ENCODE data around the gene EEF2KMT.
"Not testable (repeated sequence)": the region's sequence is repeated elsewhere in the genome, so short reads cannot be mapped to it uniquely, and the experiment has no call there.

The EEF2KMT gene

DNA sequence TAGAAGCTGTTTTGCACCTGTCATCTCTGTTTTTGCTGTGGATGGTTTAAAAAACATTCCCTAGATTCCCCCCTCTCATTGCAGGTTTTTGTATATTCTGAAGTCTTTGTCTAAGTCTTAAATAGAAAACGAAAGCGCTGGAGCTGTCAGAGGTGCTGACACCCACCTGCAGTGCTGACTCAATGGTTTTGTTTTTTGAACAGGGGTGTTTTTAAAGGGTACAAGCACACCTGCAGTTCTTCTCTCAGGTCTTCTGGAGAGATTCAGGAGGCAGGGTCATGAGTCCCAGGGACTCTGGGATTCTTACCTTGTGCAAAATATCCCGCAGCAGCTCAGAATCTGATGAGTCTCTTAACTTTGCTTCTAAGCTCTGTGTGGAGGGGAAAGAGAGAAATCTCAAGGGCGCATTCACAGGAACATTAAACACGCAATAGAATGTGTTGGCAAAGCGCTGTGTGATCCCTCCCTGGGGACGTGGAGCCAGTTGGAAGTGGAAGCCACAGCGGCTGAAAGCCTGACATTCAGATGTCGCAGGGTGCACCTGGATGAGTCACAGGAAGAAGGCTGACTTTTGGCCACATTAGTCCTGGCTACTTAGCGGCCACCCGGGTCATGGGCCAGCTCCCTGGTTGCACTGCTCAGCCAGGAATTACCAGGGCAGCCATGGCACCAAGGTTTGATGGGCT, 2.3 kb downstream of the EEF2KMT start:
- DNase-seq, result not testable (repeated sequence)

DNA sequence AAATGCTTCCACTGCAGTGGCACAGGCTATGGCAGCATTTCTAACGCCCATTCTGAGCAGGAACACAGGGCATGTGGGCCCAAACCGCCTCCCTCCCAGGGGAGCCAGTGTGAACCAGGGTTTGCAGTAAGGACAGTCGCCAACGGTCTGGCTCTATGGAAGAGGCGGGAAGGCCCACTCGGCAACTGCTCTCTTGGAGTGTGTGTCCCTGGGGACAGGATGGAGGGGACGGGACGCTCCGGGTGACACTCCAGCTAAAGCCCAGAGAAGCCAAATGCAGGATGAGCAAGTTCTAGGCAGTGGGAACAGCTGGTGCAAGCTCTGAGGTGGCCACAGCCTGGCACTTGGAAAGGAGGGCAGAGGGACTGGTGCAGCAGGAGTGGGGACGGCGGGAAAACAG, 3.8 kb downstream of the EEF2KMT start:
- DNase-seq, result not testable (repeated sequence)

- DNase-seq, result not testable (repeated sequence)
These were observed 4.5 kb downstream of the EEF2KMT start for GRCh38 chr16:5093081-5093480.

DNA sequence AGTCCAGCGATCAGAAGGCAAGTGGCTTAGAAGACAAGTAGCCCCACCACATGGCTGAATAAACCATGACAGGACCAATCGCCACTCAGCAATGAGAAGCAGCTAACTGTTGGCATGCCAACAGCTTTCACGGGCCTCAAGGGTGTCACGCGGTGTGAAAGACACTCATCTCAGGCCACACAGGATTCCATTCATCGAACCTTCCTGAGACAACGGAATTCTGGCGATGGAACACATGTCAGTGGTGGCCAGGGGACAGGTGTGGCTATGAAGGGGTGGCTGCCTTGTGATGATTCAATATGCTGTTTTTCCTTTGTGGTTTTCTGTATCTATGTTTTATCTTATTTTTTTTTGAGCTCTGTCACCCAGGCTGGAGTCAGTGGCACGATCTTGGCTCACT, 7.0 kb downstream of the EEF2KMT start:
- DNase-seq, result not testable (repeated sequence)

- DNase-seq, result not testable (repeated sequence)
These were observed 7.6 kb downstream of the EEF2KMT start for GRCh38 chr16:5089911-5090555.

GRCh38 chr16:5088936-5089335, 8.7 kb downstream of the EEF2KMT start:
- not testable (repeated sequence) for DNase-seq

- not testable (repeated sequence) for DNase-seq
These were observed 9.4 kb downstream of the EEF2KMT start for GRCh38 chr16:5088086-5088790.

DNA sequence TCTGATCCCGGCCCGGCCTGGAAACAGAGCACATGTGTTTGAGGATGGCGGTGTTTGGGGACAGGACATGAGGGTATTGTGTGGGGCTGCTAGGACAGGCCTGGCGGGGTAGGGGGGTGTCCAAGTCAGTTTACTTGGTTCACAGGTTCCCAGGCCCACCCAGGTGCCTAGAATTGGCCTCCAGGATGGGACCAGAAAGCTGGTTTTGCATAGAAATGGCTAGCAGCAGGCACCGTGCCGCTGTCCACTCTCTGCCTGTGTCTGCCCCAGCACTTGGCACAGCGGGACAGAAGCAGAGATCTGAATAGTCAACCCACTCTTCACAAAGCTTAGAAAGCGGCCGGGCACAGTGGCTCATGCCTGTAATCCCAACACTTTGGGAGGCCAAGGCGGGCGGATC, 11.9 kb downstream of the EEF2KMT start:
- not testable (repeated sequence) for DNase-seq

- DNase-seq, result not testable (repeated sequence)
These were observed 12.8 kb downstream of the EEF2KMT start for GRCh38 chr16:5084802-5085201.

DNA sequence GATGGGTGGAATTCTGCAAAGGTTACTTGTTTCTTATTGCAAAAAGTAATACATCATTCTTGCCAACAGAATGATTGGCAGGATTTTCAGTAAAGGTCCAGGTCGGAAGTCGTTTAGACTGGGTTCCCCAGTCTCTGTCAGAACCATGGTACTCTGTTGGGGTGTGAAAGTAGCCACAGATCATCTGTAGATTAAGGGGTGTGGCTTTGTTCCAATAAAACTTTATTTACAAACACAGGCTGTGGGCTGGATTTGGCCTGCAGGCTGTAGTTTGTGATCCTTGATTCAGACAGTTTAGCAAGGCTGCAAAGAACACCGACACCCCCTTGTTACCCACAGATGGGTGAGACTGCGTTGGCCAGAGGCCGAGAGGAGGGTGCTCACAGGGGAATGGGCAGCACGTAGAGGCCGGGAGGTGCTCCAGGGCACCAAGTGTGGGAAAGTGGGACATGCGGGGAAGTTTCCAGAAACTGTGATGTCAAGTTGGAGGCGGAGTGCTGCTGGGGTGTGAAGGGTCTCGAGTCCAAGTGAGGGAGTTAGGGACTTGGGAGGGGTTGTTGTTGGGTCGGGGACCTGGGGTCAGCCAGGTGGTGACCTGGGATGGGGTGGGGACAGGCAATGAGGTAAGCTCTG, 13.4 kb downstream of the EEF2KMT start:
- not testable (repeated sequence) for DNase-seq

GRCh38 chr16:5083646-5084045, 13.9 kb downstream of the EEF2KMT start:
- not testable (repeated sequence) for DNase-seq

DNA sequence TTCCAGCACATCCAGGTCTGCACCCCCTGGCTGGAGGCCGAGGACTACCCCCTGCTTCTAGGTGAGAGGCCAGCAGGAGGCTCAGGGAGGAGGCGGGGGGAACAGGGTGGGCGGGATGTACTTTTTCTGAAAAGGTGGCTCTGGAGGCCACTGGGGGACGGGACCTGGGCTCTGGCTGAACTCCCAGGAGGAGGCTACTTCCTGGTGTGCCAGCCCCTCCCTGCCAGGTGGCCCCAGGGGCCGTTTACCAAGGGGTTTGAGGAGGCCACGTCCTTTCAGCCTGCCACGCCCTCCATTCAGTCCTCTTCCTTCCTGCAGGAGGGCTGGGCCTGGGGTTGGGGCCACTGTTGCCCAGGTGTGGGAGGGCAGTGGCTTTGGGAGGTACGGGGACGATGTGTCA, 16.6 kb downstream of the EEF2KMT start:
- DNase-seq, result not testable (repeated sequence)

GRCh38 chr16:5080461-5080860, 17.1 kb downstream of the EEF2KMT start:
- not testable (repeated sequence) for DNase-seq

DNA sequence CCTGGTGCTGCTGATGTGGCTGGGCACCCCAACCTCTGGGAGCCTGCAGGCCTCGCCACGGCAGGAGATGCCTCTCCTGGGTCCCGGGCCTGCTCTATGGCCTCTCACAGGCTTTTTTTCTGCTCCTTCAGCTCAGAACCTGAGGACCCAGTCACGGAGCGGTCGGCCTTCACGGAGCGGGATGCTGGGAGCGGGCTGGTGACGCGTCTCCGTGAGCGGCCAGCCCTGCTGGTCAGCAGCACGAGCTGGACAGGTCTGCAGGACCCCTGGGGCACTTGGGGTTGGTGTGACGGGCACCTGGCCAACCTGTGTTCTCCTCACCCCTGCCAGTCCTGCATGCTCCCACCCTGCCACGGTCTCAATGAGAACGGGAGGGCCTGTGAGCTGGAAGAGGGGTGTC, 19.0 kb downstream of the EEF2KMT start:
- no peak for DNase-seq

DNA sequence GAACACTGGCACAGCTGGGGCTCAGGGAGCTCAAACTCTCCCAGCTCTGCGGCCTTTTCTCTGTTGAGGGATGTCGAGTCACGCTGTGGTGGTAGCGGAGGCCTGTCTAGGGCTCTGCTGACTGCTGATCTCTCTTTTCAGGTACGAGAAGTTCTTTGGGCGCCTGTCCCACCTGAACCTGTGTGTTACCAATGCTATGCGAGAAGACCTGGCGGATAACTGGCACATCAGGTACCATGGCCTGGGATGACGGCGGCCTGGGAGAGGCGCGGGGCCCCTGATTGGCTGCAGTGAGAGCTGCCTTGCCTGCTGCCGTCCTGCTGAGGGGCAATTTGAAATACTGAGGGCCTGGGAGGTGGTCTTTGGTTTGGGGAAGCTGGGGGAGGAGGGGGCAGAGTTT, 20.3 kb downstream of the EEF2KMT start:
- no peak for DNase-seq

DNA sequence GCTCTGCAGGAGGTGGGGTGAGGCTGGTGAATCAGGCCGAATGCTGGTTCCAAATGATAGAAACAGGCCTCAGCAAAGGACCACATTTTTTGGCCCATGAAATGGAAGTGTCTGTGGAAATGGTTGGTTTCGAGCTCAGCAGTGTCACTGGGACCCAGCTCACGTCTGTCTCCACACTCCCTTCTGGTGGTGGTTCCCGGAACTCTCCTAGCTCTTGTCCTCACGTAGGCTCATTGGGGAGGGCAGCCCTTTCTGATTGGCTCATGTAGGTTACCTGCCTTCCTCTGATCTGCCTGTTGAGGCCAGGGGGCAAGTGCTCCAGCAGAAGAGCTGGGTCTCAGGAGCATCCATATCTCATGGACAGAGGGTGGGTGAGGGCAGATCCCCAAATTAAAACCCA, 22.0 kb downstream of the EEF2KMT start:
- DNase-seq, result no peak

GRCh38 chr16:5073771-5074170, 23.8 kb downstream of the EEF2KMT start:
- DNase-seq, result not testable (repeated sequence)

- DNase-seq, result no peak
These were observed 24.3 kb downstream of the EEF2KMT start for GRCh38 chr16:5073279-5073629.

GRCh38 chr16:5072334-5073278, 25.0 kb downstream of the EEF2KMT start:
- no peak for DNase-seq

- peak; percentile 83 for DNase-seq
These were observed 25.8 kb downstream of the EEF2KMT start, which contains the start of gene ALG1 for GRCh38 chr16:5071681-5072333. TSS of gene ALG1 (plus strand) at chr16:5071843. CDS start at chr16:5071850, 7 bp downstream.

- no peak for DNase-seq
These were observed 26.3 kb downstream of the EEF2KMT start for GRCh38 chr16:5071341-5071680.

Data from NCI-H1436 (cell line).